GM12873 (cell line): ENCODE measurements around the gene FAM229B.

Source experiments
- TF ChIP-seq, protein P1 (sequence below): IDR thresholded peaks from 2 replicates; pipeline ENCODE4 v1.5.1; 2012; ENCODE audit warnings: low read depth, mild to moderate bottlenecking, moderate library complexity, low read length, control low read depth; ENCODE audit not compliant: insufficient read depth; ENCODE audit errors: missing control alignments

FAM229B gene

DNA sequence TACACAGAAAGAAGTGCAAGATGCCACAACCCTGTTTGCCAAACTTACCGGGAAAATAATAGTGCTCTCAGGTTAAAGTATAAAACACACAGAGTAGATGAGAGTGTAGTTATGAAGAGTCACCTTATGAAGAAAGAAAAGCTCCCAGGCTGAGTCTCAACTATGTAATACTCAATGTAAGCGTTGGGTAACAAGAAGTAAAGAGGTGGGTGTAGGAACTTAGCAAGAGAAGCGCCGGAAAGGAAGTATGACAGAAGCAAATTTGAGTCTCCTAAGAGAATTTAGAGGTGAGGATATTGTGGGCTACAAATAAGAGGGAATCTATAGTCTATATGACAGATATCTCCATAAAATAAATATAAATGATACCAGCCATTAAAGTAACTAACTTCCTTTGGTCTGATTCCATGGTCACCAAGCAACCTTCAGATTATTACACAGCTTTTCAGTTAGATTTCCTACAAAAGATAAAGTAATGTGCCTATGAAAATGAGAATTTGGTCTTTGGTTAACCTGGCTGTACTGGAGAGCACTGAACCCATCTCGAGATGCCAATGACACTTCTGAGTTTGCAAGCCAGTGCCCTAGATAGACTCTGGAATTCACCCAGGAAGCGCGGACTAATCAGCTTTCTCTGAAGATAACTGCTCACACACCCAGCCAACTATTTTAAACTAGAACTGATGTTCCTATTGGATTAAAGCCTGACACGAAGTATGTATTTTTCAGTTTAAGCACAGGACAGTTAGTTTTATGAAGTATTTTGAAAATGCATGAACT, 1.9 kb upstream of the FAM229B start:
- TF ChIP-seq, protein P1, sequence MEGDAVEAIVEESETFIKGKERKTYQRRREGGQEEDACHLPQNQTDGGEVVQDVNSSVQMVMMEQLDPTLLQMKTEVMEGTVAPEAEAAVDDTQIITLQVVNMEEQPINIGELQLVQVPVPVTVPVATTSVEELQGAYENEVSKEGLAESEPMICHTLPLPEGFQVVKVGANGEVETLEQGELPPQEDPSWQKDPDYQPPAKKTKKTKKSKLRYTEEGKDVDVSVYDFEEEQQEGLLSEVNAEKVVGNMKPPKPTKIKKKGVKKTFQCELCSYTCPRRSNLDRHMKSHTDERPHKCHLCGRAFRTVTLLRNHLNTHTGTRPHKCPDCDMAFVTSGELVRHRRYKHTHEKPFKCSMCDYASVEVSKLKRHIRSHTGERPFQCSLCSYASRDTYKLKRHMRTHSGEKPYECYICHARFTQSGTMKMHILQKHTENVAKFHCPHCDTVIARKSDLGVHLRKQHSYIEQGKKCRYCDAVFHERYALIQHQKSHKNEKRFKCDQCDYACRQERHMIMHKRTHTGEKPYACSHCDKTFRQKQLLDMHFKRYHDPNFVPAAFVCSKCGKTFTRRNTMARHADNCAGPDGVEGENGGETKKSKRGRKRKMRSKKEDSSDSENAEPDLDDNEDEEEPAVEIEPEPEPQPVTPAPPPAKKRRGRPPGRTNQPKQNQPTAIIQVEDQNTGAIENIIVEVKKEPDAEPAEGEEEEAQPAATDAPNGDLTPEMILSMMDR, result no peak

DNA sequence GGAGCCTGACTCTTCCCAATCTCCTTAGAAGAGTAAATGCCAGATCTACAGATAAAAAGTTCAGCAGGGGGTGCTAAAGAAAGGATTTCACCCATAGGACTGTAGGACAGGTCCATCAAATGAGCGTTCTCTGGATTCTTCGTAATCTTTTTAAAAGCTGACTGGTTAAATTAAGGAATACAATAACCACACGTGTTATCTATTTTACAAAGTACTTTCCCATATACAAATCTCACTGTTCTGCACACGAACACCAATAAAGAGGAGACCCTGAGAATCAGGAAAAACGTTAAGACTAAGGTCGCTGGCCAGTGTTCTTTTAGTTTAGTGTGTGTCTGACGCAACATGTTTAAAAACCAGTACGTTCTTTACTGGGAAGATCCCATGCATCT, 651 bp upstream of the FAM229B start:
- TF ChIP-seq, protein P1, result no peak

DNA sequence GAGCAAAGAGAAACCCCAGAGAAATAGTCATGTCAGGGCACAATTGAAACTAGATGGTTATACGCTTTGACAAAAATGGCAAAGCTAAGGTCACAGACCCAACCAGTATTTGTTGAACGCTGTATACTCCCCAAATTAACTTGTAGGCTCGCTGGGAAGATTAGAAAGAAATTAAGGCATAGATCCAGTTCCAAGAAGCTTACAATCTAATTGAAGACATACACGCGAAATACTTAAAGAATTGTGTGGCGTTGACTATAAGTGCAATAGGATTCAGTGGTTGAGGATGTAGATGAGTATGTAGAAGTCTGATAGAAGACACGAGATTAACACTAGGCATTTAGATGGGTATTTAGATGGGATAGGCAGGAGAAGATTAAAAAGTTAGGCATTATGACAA, 525 bp downstream of the FAM229B start:
- TF ChIP-seq, protein P1, result no peak

GRCh38 chr6:112096901-112097300, 9.5 kb downstream of the FAM229B start:
- TF ChIP-seq, protein P1, result no peak

- TF ChIP-seq, protein P1, result no peak
These were observed 13.2 kb downstream of the FAM229B start for GRCh38 chr6:112100561-112100960.

DNA sequence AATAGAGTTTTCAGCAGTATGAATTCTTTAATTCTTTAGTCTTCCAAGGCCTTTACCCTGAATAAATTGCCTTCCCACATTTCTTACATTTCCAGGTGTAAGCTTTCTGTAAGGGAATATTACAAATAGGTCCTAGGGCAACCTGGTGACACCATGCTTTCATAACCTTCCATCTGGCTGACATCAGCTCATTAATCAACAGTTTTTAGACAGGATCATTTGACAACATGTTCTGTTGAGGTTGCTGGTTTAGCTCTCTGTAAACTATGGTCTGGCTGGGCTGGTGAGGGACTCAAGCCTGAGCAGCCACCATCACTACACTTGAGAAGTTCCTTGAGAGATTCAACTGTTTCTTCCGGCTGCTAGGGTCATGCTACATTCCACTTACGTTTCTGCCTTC, 19.2 kb downstream of the FAM229B start:
- TF ChIP-seq, protein P1, result no peak

GRCh38 chr6:112109262-112109661, 21.9 kb downstream of the FAM229B start:
- TF ChIP-seq, protein P1, result no peak

DNA sequence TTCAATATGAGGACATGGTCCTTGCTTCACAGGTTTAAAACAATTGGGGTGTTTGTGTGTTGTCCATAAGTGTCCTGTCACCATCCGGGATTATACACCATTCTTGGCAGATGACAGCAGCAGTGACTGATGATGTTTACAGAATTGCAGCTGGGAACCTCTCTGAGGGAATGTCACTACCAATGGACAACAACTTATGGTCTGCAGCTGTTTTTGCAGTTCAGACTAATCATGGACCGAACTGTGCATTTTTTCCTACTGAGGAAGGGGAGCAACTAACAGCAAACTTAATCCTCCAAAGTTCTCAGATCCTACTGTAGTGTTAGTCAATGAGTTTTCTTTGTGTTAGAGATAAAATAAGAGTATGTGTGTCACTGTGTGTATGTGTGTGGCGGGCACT, 26.0 kb downstream of the FAM229B start:
- TF ChIP-seq, protein P1, result no peak
